HUES64 (cell line): ENCODE results near the gene SH3BP1.

ENCODE experiments used
- H3K27ac ChIP-seq: 2 replicates; pipeline ENCODE4 v1.7.0; 2013; ENCODE audit warnings: low read depth, low read length, inconsistent platforms
- H3K27me3 ChIP-seq: 2 replicates; pipeline ENCODE4 v1.6.1; 2013; ENCODE audit warnings: mild to moderate bottlenecking, low read length; ENCODE audit not compliant: insufficient read depth
- H3K36me3 ChIP-seq: 2 replicates; pipeline ENCODE4 v1.6.1; 2013; ENCODE audit warnings: mild to moderate bottlenecking, low read length; ENCODE audit not compliant: insufficient read depth
- H3K4me1 ChIP-seq: 2 replicates; pipeline ENCODE4 v1.6.1; 2013; ENCODE audit warnings: mild to moderate bottlenecking, low read length, moderate library complexity; ENCODE audit not compliant: insufficient read depth
- H3K4me3 ChIP-seq: 2 replicates; pipeline ENCODE4 v1.5.1; 2013; ENCODE audit warnings: mild to moderate bottlenecking, low read length, moderate library complexity
- H3K9ac ChIP-seq: 2 replicates; pipeline ENCODE4 v1.6.1; 2013; ENCODE audit warnings: mild to moderate bottlenecking, low read depth, low read length
- H3K9me3 ChIP-seq: 2 replicates; pipeline ENCODE4 v1.6.1; 2013; ENCODE audit warnings: low read depth, low read length; ENCODE audit not compliant: insufficient read depth
- WGBS: fragments of 150-250, 120-280 bp; methylation state at CpG from one replicate; pipeline ENCODE4 v1.1.7; 2013; ENCODE audit warnings: missing lambda C conversion rate; 5-methylcytosine and 5-hydroxymethylcytosine counted together

Gene SH3BP1

DNA sequence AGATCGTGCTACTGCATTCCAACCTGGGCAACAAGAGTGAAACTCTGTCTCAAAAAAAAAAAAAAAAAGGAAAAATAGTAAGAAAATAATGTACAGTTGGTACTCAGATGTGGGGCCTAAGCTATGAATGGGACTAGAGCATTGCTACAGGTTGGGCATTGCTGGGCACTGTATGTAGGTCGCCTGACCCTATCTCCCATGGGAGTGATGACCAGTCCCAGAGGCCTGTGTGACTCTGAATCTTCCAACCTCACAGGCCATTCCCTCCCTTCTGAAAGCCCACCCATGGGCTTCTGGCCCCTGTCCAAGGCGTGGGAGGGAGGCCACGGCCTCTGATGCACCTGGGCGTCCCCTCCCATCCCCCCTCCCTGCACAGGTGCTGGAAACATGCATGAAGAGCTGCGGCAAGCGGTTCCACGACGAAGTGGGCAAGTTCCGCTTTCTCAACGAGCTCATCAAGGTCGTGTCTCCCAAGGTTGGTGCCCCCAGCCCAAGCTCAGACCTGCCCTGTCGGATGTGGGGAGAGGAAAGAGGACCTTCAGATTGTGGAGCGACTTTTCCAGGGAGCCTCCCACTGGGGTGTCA, 21.3 kb upstream of the SH3BP1 start:
- Histone ChIP-seq H3K27me3 (no peaks in the 10 kb centered on the region), H3K9me3 (no peaks in the 10 kb centered on the region), H3K4me1 (no peaks in the 10 kb centered on the region), H3K36me3 (peaks cover 65% of the 10 kb centered on the region), H3K4me3 (no peak overlapping the region), H3K9ac (no peak overlapping the region), H3K27ac (no peak overlapping the region)
- WGBS, result 96% methylated on average over 14 of the region's 14 CpGs

DNA sequence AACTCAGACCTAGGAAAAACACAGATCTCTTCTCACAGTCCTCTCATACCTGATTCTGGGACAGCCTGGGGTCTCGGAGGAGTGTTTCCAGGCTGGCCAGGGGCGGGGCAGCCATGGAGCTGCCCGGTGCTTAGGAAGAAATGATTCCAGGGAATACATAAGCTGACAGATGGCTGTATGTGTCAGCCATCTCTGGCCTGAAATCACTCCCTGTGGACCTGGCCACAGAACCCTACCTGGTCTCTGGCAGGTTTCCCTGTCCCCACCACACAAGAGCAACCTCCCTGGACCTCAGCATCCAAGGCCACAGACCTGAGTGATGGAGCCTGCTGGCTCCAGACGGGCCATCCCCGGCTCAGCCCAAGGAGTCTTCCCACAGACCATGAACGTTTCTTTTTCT, 20.8 kb upstream of the SH3BP1 start:
- Histone ChIP-seq H3K36me3 (peaks cover 68% of the 10 kb centered on the region), H3K27ac (no peak overlapping the region), H3K4me3 (no peak overlapping the region), H3K9ac (no peak overlapping the region), H3K9me3 (no peaks in the 10 kb centered on the region), H3K27me3 (no peaks in the 10 kb centered on the region), H3K4me1 (0 out of 2 replicates have a peak, but pooled peaks cover under 1% of the 10 kb centered on the region)
- 96% methylated on average over 6 of the region's 6 CpGs for WGBS

DNA sequence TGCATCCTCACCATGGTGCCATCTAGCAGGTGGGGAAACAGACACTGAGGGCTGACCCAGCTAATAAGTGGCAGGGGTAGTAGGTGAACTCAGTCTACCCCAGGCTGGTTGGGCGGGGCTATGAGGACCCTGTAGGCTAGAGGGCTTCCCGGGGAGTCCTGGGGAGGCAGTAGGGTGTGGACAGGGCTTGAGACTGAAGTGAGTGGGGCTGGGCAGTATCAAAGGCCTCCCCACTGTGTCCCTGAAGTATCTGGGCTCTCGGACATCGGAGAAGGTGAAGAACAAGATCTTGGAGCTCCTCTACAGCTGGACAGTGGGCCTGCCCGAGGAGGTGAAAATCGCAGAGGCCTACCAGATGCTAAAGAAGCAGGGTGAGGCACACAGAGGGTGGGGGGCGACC, 19.5 kb upstream of the SH3BP1 start:
- WGBS, result 97% methylated on average over 7 of the region's 7 CpGs
- Histone ChIP-seq H3K9me3 (no peaks in the 10 kb centered on the region), H3K4me1 (0 out of 2 replicates have a peak, but pooled peaks cover 3% of the 10 kb centered on the region), H3K27ac (no peak overlapping the region), H3K27me3 (no peaks in the 10 kb centered on the region), H3K4me3 (no peak overlapping the region), H3K9ac (no peak overlapping the region), H3K36me3 (peaks cover 67% of the 10 kb centered on the region)

DNA sequence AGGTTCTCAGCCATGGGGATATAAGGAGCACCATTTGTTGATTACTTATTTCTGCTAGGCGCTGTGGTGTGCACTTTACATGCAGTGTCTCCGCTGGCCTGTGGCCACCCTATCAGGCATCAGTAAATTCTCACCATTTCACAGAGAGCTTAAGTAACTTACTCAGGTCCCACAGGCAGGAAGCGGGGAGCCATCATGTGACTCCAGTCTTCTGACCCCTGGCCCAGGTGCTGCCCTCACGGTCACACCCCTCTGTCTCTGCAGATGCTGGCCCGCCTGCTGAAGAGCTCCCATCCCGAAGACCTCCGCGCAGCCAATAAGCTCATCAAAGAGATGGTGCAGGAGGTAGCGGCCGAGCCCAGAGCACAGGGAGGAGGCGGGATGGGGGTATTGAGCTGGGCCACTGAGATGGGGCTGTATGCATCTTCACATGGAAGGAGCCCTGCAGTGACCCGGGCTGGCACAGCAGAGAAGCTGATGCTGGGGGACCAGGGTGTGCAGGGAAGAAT, 18.1 kb upstream of the SH3BP1 start:
- no peaks in the 10 kb centered on the region for H3K9me3 ChIP-seq
- no peaks in the 10 kb centered on the region for H3K27me3 ChIP-seq
- no peak overlapping the region for H3K27ac ChIP-seq
- 0 out of 2 replicates have a peak, but pooled peaks cover 3% of the 10 kb centered on the region for H3K4me1 ChIP-seq
- H3K4me3 ChIP-seq, result no peak overlapping the region
- peaks cover 73% of the 10 kb centered on the region for H3K36me3 ChIP-seq
- no peak overlapping the region for H3K9ac ChIP-seq
- 94% methylated on average over 12 of the region's 12 CpGs for WGBS

DNA sequence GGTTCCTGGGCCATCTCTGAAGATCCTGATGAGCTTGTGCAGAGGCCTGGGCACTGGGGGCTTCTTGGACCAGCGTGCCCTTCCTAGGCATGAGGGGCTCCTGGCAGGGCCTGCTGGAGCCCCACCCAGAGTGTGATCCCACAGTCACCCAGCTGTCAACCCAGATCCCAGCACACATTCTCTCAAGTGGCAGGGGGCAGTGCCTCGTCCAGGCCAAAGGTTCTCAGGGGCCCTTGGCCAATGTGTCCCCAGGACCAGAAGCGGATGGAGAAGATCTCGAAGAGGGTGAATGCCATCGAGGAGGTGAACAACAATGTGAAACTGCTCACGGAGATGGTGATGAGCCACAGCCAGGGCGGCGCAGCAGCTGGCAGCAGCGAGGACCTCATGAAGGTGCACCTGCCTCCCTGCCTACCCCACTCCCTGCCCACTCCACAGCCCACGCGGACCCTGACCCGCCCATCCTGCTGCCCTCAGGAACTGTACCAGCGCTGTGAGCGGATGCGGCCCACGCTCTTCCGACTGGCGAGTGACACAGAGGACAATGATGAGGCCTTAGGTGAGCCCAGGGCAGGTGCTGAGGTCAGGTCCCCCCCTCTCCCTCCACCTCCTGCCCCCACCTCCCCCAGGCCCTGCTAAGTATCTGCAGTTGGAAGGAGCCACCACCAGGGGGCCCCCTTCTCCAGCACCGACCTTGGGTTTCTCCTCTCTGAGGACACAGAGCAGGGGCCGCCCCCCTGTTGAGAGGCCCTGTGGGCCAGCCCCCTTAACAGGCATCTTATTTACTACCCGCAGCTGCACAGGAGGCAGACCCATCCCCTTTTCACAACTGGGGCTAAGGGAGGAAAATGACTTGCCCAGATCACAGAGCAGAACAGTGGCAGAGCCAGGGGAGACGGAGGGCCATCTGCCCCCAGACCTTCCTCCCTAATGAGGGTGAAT, 16.1 kb upstream of the SH3BP1 start:
- H3K27me3 ChIP-seq, result no peaks in the 10 kb centered on the region
- no peak overlapping the region for H3K27ac ChIP-seq
- H3K36me3 ChIP-seq, result peaks cover 54% of the 10 kb centered on the region
- no peaks in the 10 kb centered on the region for H3K9me3 ChIP-seq
- no peak overlapping the region for H3K4me3 ChIP-seq
- no peak overlapping the region for H3K9ac ChIP-seq
- 0 out of 2 replicates have a peak, but pooled peaks cover 3% of the 10 kb centered on the region for H3K4me1 ChIP-seq
- 79% methylated on average over 22 of the region's 22 CpGs for WGBS

DNA sequence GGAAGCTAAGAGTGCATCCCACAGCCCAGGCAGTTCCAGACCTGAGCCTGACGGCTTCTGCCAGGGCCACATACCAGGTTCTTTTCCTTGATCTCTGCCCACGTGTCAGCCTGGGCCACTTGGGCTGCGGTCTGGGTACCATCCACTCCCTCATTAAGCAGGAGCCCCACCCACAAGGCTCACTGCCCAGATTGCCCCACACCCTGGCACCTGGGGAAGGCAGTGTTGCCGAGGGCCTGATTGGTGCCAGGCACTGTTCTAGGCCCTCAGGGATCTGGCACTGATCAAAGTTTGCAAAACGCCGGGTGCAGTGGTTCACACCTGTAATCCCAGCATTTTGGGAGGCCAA, 15.5 kb upstream of the SH3BP1 start:
- Histone ChIP-seq H3K9me3 (no peaks in the 10 kb centered on the region), H3K36me3 (peaks cover 55% of the 10 kb centered on the region), H3K4me3 (no peak overlapping the region), H3K4me1 (0 out of 2 replicates have a peak, but pooled peaks cover 3% of the 10 kb centered on the region), H3K27me3 (no peaks in the 10 kb centered on the region), H3K9ac (no peak overlapping the region), H3K27ac (no peak overlapping the region)
- WGBS, result 94% methylated on average over 6 of the region's 6 CpGs

DNA sequence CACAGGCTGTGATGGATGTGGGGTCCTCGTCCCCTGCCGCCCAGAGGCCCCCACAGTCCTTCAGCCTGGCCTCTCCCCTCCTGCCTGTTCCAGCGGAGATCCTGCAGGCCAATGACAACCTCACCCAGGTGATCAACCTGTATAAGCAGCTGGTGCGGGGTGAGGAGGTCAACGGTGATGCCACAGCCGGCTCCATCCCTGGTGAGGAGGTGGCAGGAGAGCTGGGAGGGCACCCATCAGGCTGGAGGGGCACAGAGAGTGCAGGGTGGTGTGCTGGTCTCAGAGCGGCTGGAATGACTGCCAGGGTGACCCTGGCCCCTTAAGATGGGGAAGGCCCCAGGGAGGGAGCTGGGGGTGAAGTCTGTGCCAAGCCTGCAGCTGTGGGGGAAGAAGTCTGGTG, 14.6 kb upstream of the SH3BP1 start:
- Histone ChIP-seq H3K36me3 (peaks cover 60% of the 10 kb centered on the region), H3K27me3 (no peaks in the 10 kb centered on the region), H3K9me3 (no peaks in the 10 kb centered on the region), H3K9ac (no peak overlapping the region), H3K4me3 (no peak overlapping the region), H3K27ac (no peak overlapping the region), H3K4me1 (0 out of 2 replicates have a peak, but pooled peaks cover 3% of the 10 kb centered on the region)
- 96% methylated on average over 7 of the region's 7 CpGs for WGBS

DNA sequence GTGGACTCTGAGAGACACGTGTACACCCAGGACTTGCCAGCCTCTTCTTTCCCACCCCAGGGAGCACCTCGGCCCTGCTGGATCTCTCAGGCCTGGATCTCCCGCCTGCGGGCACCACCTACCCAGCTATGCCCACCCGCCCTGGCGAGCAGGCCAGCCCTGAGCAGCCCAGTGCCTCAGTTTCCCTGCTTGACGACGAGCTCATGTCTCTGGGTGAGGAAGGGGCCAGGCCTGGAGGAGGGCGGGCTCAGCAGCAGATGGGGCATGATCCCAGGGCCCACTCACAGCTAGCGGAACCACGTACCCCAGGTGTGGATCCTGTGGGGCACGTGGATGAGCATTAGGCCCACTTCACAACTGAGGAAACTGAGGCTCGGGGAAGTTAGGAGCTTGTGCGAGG, 13.7 kb upstream of the SH3BP1 start:
- H3K36me3 ChIP-seq, result peaks cover 59% of the 10 kb centered on the region
- no peak overlapping the region for H3K9ac ChIP-seq
- H3K4me3 ChIP-seq, result no peak overlapping the region
- no peaks in the 10 kb centered on the region for H3K27me3 ChIP-seq
- 0 out of 2 replicates have a peak, but pooled peaks cover 3% of the 10 kb centered on the region for H3K4me1 ChIP-seq
- WGBS, result 95% methylated on average over 14 of the region's 14 CpGs
- H3K27ac ChIP-seq, result no peak overlapping the region
- H3K9me3 ChIP-seq, result no peaks in the 10 kb centered on the region

DNA sequence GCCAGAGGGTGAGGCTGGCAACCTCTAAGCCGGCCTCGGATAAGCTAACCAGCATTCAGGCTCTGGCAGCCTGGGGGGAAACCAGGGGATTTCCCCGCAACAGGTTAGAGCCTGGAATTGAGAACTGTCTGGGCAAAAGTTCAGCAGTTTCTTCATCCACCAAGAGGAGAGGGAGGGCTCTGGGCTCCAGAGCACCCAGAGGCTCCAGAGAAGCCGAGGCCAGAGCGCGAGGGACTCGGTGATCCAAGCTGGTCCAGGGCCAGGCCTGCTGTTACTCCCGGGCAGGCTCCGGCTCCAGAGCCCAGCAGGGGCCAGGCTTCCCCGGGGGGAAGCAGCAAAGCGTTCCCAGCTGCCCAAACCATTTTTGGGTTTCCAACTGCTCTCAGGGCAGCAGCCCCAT, 13.3 kb upstream of the SH3BP1 start:
- Histone ChIP-seq H3K4me1 (0 out of 2 replicates have a peak, but pooled peaks cover 3% of the 10 kb centered on the region), H3K27ac (no peak overlapping the region), H3K9ac (no peak overlapping the region)

DNA sequence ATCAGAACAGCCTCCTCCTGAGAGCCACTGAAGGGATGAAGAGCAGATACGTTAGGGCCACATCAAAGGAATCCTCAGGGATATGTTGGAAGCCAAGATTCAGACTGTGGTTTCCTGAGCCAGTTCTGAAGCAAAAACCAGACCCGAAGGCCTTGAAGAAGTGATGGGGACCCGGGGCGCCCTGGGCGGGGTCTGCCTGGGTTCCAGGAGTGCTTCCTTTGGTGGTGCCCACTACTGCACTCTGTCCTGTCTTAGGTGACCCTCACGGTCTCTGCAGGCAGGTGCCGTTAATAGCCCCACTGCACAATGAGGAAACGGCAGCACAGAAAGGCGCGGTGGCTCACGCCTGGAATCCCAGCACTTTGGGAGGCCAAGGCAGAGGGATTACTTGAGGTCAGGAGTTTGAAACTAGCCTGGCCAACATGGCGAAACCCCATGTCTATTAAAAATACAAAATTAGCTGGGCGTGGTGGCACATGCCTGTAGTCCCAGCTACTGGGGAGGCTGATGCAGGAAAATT, 12.9 kb upstream of the SH3BP1 start:
- Histone ChIP-seq H3K9ac (no peak overlapping the region), H3K27me3 (no peaks in the 10 kb centered on the region), H3K27ac (no peak overlapping the region), H3K4me1 (0 out of 2 replicates have a peak, but pooled peaks cover 3% of the 10 kb centered on the region), H3K9me3 (no peaks in the 10 kb centered on the region), H3K36me3 (peaks cover 50% of the 10 kb centered on the region), H3K4me3 (no peak overlapping the region)
- 94% methylated on average over 13 of the region's 13 CpGs for WGBS

More for the DNA sequence above, 13.3 kb upstream of the SH3BP1 start:
- no peaks in the 10 kb centered on the region for H3K27me3 ChIP-seq
- peaks cover 55% of the 10 kb centered on the region for H3K36me3 ChIP-seq
- H3K9me3 ChIP-seq, result no peaks in the 10 kb centered on the region
- no peak overlapping the region for H3K4me3 ChIP-seq
- 93% methylated on average over 11 of the region's 11 CpGs for WGBS

DNA sequence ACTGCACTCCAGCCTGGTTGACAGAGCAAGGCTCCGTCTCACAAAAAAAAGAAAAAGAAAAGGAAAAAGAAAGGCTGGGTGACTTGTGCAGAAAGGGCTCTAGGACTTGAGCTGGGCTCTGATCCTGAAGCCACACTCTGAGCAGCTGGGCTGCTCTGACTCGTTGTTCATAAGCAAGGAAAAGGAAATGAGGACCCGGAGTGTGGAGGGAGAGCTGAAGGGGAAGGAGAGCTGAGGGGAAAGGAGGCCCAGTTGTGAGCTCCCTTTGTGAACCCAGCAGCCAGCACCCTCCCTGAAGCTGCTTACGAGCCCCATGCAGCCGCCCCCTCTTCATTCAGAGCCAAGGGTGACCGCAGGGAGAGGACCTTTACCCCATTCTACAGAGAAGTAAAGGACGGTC, 12.3 kb upstream of the SH3BP1 start:
- H3K4me1 ChIP-seq, result 0 out of 2 replicates have a peak, but pooled peaks cover 3% of the 10 kb centered on the region
- no peak overlapping the region for H3K9ac ChIP-seq
- H3K9me3 ChIP-seq, result no peaks in the 10 kb centered on the region
- peaks cover 47% of the 10 kb centered on the region for H3K36me3 ChIP-seq
- 88% methylated on average over 7 of the region's 7 CpGs for WGBS
- no peak overlapping the region for H3K4me3 ChIP-seq
- no peaks in the 10 kb centered on the region for H3K27me3 ChIP-seq
- H3K27ac ChIP-seq, result no peak overlapping the region
